ENCODE data around the gene OTP. TPM values are rescaled to one million over a fixed set of nuclear protein-coding genes. Genes with fewer than 3 reads are reported as not detected.

The OTP gene
- total RNA-seq, result not detected
- long read RNA-seq, donor 1, result 0 reads
- long read RNA-seq, donor 2, result 0 reads

DNA sequence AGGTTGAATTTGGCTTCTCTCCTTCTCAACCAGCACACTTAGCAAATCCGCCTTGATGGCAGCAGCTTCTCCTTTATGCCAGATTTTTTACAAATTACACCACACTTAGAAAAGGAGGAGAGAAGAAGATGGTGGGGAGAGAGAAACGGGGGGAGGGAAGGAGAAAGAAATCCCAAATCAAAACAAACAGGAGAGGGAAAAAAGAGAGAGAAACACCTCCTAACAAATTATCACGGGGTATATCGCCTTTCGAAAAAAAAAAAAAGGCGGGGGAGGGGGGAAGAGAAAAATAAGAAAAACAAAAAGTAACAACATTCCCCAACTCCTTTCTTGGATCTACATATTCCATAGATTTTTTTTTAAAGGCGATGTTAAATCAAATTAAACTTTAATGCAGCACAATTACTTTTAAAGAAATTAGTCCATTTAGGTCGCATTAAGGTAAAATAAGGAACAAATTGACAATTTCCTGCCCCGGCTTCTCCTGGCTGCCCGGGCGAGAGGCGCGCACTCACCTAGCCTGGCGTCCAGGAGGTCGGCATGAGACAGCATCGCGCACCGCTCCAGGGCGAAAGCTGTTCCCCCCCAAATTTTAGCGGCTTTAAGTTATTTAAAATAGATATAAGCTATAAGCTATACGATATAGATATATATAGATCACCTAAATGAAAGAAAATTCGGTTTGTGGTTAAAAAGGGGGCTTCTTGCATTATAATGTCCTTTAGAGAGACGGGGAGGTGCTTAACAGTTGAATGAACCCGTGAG, at the start of gene OTP:
OTP (minus strand) TSS at position 716 of the 765 bp plus-strand sequence; CDS start at position 552, 164 bp downstream.
- no peak for DNase-seq (ENCODE audit: low spot score)
- intact Hi-C loops (cut with DNase I), result loop anchor here in 1 of 2 donors (5.0 kb wide), 1 partner anchor 646 kb away; no protein-coding TSS in a partner anchor

DNA sequence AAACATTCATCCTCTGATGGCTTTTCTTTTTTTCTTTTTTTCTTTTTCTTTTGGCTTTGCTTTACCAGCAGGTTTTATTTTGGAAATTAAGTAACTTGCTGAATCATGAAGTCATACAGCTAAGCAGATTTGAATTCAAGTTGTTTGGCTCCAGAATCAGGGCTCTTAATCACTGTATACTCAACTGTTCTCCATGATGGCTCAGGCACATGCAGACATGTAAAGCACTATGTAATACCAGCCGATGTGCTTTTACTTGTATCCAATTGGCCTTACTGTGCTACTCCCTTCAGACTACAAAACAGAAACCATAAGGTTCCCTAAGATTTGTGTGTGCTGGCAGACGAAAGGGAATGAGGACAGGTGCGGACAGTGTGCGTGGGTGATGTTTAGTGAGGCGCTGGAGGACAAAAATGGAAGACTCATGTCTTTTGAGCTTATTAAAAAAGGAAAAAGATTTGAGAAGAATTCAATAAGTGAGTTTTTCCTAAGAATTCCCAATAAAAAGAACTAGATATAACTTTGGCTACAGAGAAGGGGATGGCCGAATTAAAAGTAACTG, 44.7 kb upstream of the OTP start:
- intact Hi-C loops (cut with DNase I), result no loop called here

DNA sequence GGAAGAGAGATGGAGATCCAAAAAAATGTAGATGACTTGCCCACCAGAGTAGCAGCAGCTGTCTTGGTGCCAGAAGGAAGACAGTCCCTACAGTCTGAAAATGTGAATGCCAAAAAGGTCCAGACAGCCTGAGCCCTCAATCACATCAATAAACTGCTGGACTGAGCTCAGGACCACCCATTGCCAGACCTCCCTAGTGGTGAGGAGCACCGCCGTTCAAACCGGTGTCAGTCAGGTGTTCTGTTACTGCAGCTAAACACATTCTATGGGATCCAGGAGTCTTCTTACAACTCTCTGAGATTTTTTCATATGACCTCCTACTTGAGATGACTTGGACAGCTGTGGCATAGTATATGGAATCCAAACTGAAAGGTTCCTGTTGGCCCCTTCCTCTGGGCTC, 32.0 kb upstream of the OTP start:
- intact Hi-C loops (cut with DNase I), result no loop called here

More for the DNA sequence above, 44.7 kb upstream of the OTP start:
- no peak for DNase-seq (ENCODE audit: low spot score)

DNA sequence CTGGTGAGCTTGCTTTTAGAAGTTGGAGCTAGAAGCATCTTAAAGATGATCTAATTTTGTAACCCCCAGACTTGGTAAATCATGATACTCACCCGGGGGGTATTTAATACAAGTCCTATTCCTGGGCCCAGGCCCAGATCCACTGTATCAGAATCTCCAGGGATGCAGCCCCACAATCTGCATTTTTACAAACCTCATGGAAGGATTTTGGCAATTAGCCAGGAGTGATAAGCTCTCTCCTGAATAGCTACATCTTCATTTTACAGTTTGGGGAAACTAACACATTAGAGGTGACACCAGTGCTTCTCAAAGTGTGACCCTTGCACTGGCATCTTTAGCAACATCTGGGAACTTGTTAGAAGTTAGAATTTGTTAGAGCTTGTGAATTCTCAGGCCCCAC, 31.2 kb upstream of the OTP start:
- intact Hi-C loops (cut with DNase I), result no loop called here
- DNase-seq (ENCODE audit: low spot score), result no peak

More for the DNA sequence above, 32.0 kb upstream of the OTP start:
- DNase-seq (ENCODE audit: low spot score), result no peak

DNA sequence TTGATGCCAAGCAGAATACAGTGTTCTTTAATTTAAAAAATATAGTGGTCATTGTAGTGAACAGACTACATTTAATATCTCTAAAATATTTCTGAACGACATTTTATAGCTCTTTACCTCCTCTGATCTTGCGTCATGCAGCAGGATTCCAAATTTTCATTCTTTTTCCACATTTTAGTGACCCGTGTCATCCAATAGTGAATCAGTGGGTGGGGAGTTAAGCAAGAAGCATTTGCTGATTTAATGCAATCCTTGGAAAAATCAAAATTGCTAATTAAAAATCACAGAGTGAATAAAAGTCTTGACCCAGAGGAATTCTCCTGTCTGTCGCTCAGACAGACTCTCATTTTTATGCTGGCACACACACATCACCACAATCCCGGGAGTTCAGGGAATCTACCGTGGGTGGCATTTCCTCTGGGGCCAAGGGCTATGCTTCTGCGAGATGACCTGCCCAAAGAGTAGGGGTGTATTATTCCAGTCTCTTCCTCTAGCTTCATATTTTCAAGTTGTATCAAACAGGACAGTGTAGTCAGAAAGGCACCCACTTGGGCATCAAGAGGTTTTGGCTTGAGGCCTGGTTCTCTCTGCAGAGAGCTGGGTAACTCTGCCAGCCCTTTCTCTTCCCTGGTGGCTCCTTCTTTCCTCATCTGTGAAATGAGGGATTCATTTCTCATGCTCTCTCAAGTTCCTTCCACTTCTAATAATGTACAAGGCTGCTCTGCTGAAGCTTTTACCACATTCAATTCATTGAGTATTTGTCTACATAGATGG, 24.8 kb upstream of the OTP start:
- no peak for DNase-seq (ENCODE audit: low spot score)
- intact Hi-C loops (cut with DNase I), result loop anchor here in 1 of 2 donors (1.0 kb wide), 1 partner anchor 40 kb away; no protein-coding TSS in a partner anchor

DNA sequence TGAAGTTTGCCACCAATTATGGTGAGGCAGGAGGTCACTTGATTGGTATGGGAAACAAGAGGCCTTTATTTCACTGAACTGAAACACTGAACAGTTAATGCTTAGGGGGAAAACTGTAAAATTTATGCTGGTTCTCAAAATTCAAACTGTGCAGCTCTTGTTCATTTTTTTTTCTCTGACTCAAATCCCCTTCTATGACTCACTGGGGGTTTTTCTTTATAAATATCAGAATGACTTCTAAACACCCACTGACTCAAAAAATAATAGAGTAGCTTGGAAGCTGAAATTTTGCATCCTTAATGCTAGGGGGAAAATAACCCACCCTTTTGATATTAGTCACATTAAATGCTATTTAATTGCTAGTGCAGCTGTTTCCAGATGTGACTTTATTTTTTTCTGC, 24.1 kb upstream of the OTP start:
- intact Hi-C loops (cut with DNase I), result loop anchor here in 1 of 2 donors (1.0 kb wide), 1 partner anchor 39 kb away; no protein-coding TSS in a partner anchor
- DNase-seq (ENCODE audit: low spot score), result no peak

DNA sequence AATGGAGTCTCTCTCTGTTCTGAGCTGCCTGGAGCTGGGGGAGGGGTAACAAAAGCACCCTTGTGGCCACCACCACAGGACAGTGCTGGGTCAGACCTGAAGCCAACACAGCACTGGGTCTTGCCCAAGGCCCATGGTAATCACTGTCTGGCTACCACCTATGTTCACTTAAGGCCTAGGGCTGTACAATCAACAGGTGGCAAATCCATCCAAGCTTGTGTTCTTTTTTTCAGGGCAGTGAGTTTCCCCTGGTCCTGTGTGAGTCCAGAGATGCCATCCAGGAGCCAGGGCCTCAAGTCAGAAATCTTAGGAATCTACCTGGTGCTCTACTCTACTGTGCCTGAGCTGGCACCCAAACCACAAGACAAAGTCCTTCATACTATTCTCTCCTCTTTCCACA, 20.1 kb upstream of the OTP start:
- no peak for DNase-seq (ENCODE audit: low spot score)
- intact Hi-C loops (cut with DNase I), result no loop called here

DNA sequence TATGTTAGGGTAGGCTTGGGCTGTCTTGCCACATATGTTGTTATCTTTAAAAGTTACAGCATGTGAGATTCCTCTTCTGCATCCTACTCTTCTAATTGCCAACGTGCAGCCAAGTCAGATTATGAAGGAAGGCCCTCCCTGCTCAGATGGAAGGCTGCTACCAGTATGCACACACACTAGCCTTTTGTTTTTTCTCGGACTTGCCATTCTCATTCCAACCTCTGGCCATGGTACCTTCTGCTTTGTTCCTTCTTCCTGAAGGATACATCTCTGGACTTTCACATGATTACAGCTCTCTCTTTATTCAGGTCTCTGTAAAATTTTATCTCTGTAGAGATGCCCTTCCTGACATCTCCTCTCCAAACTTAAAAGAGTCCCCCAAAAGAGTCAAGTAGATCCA, 12.8 kb upstream of the OTP start:
- intact Hi-C loops (cut with DNase I), result loop anchor here in 1 of 2 donors (5.0 kb wide), 1 partner anchor 969 kb away; no protein-coding TSS in a partner anchor

DNA sequence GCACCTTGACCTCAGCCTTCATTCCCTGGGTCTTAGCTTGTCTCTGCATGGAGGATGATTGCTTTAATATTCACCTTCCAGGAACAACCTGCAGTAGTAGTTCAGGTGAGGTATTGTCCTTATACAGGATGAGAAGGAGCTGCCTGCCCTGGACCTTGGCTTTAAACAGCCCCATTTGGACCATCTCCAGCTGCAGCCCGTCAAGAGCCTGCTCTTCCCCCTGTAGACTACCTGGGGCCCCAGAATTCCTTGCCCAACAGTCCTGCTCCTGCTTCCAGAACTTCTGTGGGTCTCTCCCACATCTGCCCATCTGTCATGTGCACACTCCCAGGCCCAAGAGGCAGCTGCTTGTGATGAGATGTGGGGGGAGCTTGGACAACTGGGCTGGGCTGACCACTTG, 12.2 kb upstream of the OTP start:
- intact Hi-C loops (cut with DNase I), result loop anchor here in 1 of 2 donors (5.0 kb wide), 1 partner anchor 968 kb away; no protein-coding TSS in a partner anchor
- DNase-seq (ENCODE audit: low spot score), result no peak

More for the DNA sequence above, 12.8 kb upstream of the OTP start:
- DNase-seq (ENCODE audit: low spot score), result no peak

DNA sequence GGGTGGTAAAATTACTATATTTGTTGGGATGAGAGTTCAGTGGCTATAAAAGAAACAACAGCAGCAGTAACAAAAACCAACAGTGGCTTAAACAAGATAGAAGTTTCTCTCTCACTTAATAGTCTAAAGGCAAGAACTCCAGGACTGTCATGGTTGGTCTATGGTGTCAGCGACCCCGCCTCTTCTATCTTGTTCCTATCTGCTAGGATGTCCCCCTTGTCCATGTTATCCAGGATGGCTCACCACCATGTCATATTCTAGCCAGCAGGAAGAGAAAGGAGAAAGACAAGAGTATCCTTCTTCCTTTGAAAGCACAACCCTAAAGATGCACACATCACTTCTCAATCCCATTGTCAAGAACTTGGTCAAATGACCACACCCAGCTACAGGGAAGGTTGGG, 11.3 kb upstream of the OTP start:
- intact Hi-C loops (cut with DNase I), result loop anchor here in 1 of 2 donors (5.0 kb wide), 1 partner anchor 967 kb away; no protein-coding TSS in a partner anchor
- no peak for DNase-seq (ENCODE audit: low spot score)

DNA sequence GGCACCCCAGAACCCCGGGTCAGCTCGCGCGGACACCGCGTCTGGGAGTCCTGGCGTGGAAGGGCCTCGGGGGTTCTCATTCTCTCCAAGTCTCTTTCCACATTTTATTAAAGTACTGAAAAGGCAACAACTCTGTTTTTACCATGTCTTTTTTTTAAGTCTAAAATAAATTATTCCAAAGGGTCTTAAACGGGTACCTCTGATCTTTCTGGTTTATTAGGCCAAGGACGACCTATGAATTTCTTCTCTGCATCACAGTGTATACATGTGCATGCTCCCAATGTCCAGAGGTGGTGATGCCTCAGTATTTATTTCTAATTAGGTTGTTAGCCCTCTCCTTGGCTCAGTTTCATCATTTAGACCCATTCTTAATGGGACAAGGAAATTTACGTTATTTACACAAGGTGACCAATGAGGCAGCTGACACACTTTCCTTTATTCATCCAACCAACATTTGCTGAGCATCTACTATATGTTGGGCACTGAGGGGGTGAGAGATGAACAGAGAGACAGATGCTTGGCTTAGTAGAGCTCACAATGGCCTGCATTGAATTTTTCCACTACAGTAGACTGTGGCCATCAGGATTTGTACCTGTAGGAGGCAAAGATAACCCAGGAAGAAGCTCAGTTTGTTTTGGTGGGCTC, 7.6 kb upstream of the OTP start:
- intact Hi-C loops (cut with DNase I), result no loop called here
- no peak for DNase-seq (ENCODE audit: low spot score)

DNA sequence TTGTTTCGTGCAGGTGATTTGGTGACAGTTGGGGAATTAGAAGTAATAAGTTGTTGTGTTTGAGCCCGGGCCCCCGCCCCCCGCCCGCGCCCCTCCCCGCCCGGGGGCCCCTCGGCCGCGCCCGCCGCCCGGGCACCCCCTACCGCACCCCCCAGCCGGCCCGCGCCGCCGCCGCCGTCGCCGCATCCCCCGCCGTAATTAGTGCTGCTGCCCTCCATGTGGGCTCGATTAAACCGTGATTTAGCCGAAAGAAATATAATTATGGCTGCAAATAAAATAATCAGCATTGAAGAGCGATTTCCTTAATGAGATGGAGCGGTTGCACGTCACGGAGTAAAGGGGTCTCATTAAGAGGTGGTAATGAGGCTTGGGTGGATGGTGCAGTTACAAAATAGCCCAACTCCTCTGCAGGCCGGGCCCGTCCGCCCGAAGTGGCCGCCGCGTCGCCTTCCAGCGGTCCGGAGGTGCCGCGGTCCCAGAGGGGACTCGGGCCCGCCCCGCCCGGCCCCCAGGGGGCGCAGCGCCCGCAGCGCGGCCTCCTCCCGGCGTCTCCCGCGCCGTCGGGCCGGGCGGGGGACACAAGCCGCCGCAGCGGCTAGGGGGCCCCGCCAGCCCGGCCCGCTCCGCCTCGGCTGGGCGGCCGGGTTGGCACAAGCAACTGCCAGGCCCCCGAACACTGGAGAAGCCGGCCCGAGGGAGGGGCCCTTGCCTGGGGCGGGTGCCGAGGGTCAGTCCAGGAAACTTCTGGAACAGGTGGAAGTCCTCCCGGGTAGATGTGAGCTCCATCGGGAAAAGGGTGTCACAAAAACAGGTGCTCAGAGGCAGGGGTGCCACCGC, 6.9 kb upstream of the OTP start:
- intact Hi-C loops (cut with DNase I), result no loop called here
- no peak for DNase-seq (ENCODE audit: low spot score)

DNA sequence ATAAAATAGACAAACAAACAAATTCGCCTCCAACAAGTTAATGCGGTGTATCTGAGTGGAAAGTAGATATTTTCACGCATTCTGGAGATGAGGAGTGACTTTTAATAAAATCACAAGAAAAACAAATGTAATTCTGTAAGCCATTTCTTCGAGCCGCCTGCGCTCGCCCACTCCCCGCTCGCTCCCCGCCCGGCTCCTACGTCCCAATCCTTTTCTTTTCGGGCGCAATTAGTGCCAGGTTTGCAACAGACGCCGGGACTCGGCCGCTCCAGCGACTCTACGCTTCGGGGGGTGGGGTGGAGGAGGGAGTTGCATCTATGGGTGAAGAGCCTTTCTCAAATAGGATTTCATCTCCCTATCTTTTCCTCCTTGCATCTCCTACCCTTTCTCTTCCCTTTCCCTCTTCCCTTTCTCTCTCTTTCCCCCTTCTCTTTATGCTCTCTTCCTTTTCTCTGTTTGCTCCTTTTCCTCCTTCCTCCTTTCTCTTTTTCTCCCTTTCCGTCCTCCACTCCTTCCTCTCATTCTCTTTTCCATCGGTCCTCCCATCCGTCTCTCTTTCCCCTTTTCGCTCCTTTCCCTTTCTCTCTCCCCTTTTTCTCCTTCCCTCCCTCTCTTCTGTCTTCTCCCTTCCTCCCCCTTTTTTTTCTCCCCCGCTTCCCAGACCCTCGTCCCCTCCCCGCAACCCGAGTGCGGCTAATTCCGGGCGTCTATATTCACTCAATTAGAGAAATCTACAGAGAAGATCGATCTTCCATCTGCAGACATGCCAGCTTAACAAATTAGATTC, 6.1 kb upstream of the OTP start:
- intact Hi-C loops (cut with DNase I), result no loop called here
- DNase-seq (ENCODE audit: low spot score), result no peak

DNA sequence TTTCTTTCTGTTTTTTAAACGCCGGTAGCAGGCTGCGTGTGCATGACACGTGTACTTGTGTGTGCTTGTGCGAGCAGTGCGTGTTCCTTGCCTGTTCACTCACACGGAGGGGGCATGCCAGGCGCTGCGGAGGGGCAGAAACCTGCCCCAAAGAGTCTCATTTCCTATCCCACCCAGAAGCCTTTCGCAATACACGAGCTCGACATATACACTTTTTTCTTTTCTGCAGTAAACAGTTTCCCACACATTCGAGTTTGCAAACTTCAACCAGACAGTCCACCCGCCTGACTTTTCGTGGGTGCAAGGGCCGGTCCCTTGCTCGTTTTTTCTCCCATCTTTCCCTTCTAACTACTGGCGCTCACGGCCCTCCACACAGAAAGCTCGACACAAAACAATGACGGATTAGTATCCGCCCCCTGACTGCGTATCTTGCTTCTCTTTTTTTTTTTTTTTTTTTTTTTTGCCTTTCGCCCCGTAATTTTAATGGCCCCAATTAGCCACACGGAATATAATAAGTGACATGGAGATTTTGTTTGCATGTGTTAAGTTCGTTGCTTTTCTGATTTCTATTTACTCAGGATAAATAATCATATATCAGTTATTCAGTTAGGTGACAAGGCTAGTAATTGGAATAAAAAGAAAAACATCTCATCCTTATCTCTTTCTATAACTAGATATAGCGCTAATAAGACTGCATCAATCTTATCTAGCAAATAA, 5.3 kb upstream of the OTP start:
- intact Hi-C loops (cut with DNase I), result no loop called here
- no peak for DNase-seq (ENCODE audit: low spot score)

DNA sequence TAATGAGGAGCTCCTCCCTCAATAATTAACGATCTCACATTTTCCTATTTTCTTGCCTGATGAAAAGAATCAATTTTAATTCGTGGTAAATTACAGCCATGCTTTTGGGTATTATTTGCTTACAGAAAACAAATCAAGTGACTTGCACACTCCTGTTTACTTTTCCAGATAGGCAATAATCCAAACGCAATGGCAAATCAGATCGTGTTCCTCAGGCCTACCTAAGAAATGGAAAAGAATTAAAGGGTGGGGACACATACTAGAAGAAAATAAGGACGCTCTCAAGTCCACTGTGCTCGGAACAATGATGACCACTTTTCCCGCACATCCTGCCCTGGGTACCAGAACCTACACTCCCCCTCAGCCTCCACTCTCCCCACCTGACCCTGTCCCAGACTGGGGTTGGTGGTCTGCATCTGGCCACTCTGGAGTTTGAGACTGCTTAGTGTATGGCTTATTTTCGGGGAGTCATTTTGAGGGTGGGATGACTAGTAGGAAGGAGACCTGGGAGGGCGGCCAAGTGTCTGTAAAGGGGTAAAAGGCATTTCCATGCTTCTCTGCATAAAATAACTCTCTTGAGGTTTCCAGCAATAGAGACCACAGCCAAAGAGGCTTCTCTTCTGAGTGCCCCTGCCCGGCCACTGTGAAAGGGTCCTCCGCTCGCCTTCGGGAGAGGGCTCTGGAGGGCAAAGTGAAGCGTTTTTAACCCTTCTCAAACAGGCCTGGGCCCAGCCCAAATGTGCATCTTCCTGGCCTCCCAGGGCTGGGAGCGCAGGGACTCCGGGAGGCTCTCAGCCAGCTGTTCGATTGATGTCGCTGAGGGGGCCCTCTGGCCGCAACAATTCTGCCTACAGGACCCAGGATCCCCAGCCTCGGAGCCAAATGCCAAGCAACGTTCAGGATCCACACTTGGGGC, 4.5 kb upstream of the OTP start:
- intact Hi-C loops (cut with DNase I), result no loop called here
- DNase-seq (ENCODE audit: low spot score), result no peak
